Neural cell (in vitro differentiated cells): ENCODE measurements around the gene PNPLA7. TPM values are rescaled to one million over a fixed set of nuclear protein-coding genes. Genes with fewer than 3 reads are reported as not detected.
"Not testable (repeated sequence)": the region's sequence is repeated elsewhere in the genome, so short reads cannot be mapped to it uniquely, and the experiment has no call there.

ENCODE experiments used
- H2AFZ ChIP-seq: fragments of 200-600, 300-800 bp; sonication (generic), shearing (Covaris generic); 2 replicates; pipeline ENCODE4 v1.6.0; 2014; ENCODE audit warnings: low read depth, mild to moderate bottlenecking, antibody characterized with exemption, low read length, moderate library complexity
- H3F3A ChIP-seq: fragments of 200-600 bp; shearing (Covaris generic); 2 replicates; pipeline ENCODE4 v1.6.1; 2016; ENCODE audit warnings: mild to moderate bottlenecking, moderate library complexity, mixed read lengths, antibody characterized with exemption, low read length; ENCODE audit not compliant: insufficient read depth, poor library complexity, severe bottlenecking
- H3K27ac ChIP-seq: fragments of 200-600, 300-800 bp; sonication (generic), shearing (Covaris generic); 2 replicates; pipeline ENCODE4 v1.5.1; 2014; ENCODE audit warnings: mild to moderate bottlenecking, low read length, moderate library complexity
- H3K27me3 ChIP-seq: fragments of 300-800, 200-600 bp; sonication (generic), shearing (Covaris generic); 2 replicates; pipeline ENCODE4 v1.6.0; 2014; ENCODE audit warnings: mild to moderate bottlenecking, low read depth, low read length, moderate library complexity; ENCODE audit not compliant: insufficient read depth
- H3K36me3 ChIP-seq: fragments of 300-800, 200-600 bp; sonication (generic), shearing (Covaris generic); 2 replicates; pipeline ENCODE4 v1.5.1; 2014; ENCODE audit warnings: mild to moderate bottlenecking, antibody characterized with exemption, low read length, moderate library complexity; ENCODE audit not compliant: insufficient read depth
- H3K4me2 ChIP-seq: fragments of 300-800, 200-600 bp; sonication (generic), shearing (Covaris generic); 2 replicates; pipeline ENCODE4 v1.6.0; 2014; ENCODE audit warnings: mild to moderate bottlenecking, low read length
- H3K4me3 ChIP-seq: fragments of 300-800, 200-600 bp; sonication (generic), shearing (Covaris generic); 2 replicates; pipeline ENCODE4 v1.5.1; 2014; ENCODE audit warnings: mild to moderate bottlenecking, low read length, moderate library complexity
- H3K79me2 ChIP-seq: fragments of 200-600 bp; shearing (Covaris generic); replicated peaks from 2 replicates; pipeline ENCODE4 v1.6.0; 2014; ENCODE audit warnings: mild to moderate bottlenecking, low read length, moderate library complexity; ENCODE audit not compliant: insufficient read depth
- H3K9ac ChIP-seq: fragments of 300-800, 200-600 bp; sonication (generic), shearing (Covaris generic); 2 replicates; pipeline ENCODE4 v1.6.1; 2016; ENCODE audit warnings: mild to moderate bottlenecking, low read length, mixed read lengths
- H3K9me2 ChIP-seq: fragments of 200-600 bp; shearing (Covaris generic); 2 replicates; pipeline ENCODE4 v1.6.1; 2016; ENCODE audit warnings: mild to moderate bottlenecking, low read length, mixed read lengths; ENCODE audit not compliant: insufficient read depth
- H3K9me3 ChIP-seq: fragments of 200-600, 300-800 bp; sonication (generic), shearing (Covaris generic); 2 replicates; pipeline ENCODE4 v1.6.1; 2016; ENCODE audit warnings: mild to moderate bottlenecking, mixed run types, low read length, moderate library complexity, mixed read lengths
- H4K20me1 ChIP-seq: fragments of 200-600 bp; shearing (Covaris generic); 2 replicates; pipeline ENCODE4 v1.6.1; 2016; ENCODE audit warnings: mild to moderate bottlenecking, mixed run types; ENCODE audit not compliant: insufficient read depth
- EP300 ChIP-seq: fragments of 450-650 bp; conservative IDR thresholded peaks from 2 replicates; pipeline ENCODE4 v1.6.1; 2014; ENCODE audit warnings: antibody characterized with exemption, mild to moderate bottlenecking, moderate library complexity; ENCODE audit not compliant: poor library complexity, severe bottlenecking
- EZH2 ChIP-seq: fragments of 200-600, 300-800 bp; shearing (Covaris generic), sonication (generic); IDR thresholded peaks from 2 replicates; pipeline ENCODE4 v1.6.1; 2014; ENCODE audit warnings: antibody characterized with exemption, low read length, borderline replicate concordance, mild to moderate bottlenecking; ENCODE audit not compliant: insufficient read depth, poor library complexity, severe bottlenecking
- MXI1 ChIP-seq: fragments of 450-650 bp; conservative IDR thresholded peaks from 2 replicates; pipeline ENCODE4 v1.6.1; 2014; ENCODE audit warnings: antibody characterized with exemption, mild to moderate bottlenecking; ENCODE audit not compliant: poor library complexity, severe bottlenecking
- POLR2AphosphoS5 ChIP-seq: IDR thresholded peaks from 2 replicates; pipeline ENCODE4 v1.6.1; 2012
- RAD21 ChIP-seq: fragments of 450-650 bp; conservative IDR thresholded peaks from 2 replicates; pipeline ENCODE4 v1.6.1; 2014; ENCODE audit warnings: antibody characterized with exemption, mild to moderate bottlenecking, moderate library complexity
- SMC3 ChIP-seq: fragments of 450-650 bp; conservative IDR thresholded peaks from 2 replicates; pipeline ENCODE4 v1.6.1; 2014; ENCODE audit warnings: antibody characterized with exemption, mild to moderate bottlenecking, moderate library complexity; ENCODE audit not compliant: poor library complexity
- TAF1 ChIP-seq: IDR thresholded peaks from 2 replicates; pipeline ENCODE4 v1.6.1; 2012; ENCODE audit warnings: low read depth
- polyA plus RNA-seq: library from polyadenylated mRNA; depleted of rRNA; stranded (reverse); fragments of >200 nt; gene quantifications from 2 replicates; pipeline ENCODE4 v1.2.3, GENCODE V29; 2014
- TF ChIP-seq, protein P1 (sequence below): IDR thresholded peaks from 2 replicates; pipeline ENCODE4 v1.6.1; 2012; ENCODE audit warnings: borderline replicate concordance
- TF ChIP-seq, protein P2 (sequence below): fragments of 450-650 bp; IDR thresholded peaks from 2 replicates; pipeline ENCODE4 v1.5.1; 2014; ENCODE audit warnings: antibody characterized with exemption, mild to moderate bottlenecking, moderate library complexity; ENCODE audit not compliant: poor library complexity, severe bottlenecking

PNPLA7 gene
- polyA plus RNA-seq, 1 donor from 2014 or later: 0.72 TPM

DNA sequence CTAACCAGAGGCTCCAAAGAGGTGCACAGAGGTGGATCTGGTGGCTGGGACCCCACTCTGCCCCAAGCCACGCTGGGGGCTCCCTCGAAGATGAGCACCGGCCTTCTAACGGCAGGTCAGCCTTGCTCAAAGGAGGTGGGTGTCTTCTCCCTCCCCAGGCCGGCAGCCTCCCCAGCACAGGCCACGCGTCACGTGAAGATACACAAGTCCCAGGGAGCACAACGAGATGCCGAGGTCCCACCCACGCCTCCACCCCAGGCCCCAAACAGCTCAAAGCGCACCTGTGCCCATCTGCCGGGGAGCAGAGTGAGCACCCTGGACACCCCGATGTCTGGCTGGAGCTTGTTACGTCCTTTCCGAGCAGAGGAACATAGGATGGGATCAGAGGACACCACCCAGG is 12.1 kb downstream of the PNPLA7 start:
- no peak overlapping the region for H3K4me2 ChIP-seq
- H2AFZ ChIP-seq: no peak overlapping the region
- no peaks in the 10 kb centered on the region for H3K27me3 ChIP-seq
- H3K36me3 ChIP-seq: no peaks in the 10 kb centered on the region
- H3K9me3 ChIP-seq: no peaks in the 10 kb centered on the region
- no peaks in the 10 kb centered on the region for H3K79me2 ChIP-seq
- H3K4me3 ChIP-seq: no peak overlapping the region
- TF ChIP-seq, protein P1, sequence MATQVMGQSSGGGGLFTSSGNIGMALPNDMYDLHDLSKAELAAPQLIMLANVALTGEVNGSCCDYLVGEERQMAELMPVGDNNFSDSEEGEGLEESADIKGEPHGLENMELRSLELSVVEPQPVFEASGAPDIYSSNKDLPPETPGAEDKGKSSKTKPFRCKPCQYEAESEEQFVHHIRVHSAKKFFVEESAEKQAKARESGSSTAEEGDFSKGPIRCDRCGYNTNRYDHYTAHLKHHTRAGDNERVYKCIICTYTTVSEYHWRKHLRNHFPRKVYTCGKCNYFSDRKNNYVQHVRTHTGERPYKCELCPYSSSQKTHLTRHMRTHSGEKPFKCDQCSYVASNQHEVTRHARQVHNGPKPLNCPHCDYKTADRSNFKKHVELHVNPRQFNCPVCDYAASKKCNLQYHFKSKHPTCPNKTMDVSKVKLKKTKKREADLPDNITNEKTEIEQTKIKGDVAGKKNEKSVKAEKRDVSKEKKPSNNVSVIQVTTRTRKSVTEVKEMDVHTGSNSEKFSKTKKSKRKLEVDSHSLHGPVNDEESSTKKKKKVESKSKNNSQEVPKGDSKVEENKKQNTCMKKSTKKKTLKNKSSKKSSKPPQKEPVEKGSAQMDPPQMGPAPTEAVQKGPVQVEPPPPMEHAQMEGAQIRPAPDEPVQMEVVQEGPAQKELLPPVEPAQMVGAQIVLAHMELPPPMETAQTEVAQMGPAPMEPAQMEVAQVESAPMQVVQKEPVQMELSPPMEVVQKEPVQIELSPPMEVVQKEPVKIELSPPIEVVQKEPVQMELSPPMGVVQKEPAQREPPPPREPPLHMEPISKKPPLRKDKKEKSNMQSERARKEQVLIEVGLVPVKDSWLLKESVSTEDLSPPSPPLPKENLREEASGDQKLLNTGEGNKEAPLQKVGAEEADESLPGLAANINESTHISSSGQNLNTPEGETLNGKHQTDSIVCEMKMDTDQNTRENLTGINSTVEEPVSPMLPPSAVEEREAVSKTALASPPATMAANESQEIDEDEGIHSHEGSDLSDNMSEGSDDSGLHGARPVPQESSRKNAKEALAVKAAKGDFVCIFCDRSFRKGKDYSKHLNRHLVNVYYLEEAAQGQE: no peak
- TF ChIP-seq MXI1 (no peak), RAD21 (no peak), SMC3 (no peak), POLR2AphosphoS5 (no peak), EP300 (no peak), TAF1 (no peak), EZH2 (no peak)
- TF ChIP-seq, protein P2, sequence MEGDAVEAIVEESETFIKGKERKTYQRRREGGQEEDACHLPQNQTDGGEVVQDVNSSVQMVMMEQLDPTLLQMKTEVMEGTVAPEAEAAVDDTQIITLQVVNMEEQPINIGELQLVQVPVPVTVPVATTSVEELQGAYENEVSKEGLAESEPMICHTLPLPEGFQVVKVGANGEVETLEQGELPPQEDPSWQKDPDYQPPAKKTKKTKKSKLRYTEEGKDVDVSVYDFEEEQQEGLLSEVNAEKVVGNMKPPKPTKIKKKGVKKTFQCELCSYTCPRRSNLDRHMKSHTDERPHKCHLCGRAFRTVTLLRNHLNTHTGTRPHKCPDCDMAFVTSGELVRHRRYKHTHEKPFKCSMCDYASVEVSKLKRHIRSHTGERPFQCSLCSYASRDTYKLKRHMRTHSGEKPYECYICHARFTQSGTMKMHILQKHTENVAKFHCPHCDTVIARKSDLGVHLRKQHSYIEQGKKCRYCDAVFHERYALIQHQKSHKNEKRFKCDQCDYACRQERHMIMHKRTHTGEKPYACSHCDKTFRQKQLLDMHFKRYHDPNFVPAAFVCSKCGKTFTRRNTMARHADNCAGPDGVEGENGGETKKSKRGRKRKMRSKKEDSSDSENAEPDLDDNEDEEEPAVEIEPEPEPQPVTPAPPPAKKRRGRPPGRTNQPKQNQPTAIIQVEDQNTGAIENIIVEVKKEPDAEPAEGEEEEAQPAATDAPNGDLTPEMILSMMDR: no peak
- H3F3A ChIP-seq: no peaks in the 10 kb centered on the region
- H3K9me2 ChIP-seq: no peaks in the 10 kb centered on the region
- no peaks in the 10 kb centered on the region for H4K20me1 ChIP-seq
- no peak overlapping the region for H3K9ac ChIP-seq
- H3K27ac ChIP-seq: no peak overlapping the region

DNA sequence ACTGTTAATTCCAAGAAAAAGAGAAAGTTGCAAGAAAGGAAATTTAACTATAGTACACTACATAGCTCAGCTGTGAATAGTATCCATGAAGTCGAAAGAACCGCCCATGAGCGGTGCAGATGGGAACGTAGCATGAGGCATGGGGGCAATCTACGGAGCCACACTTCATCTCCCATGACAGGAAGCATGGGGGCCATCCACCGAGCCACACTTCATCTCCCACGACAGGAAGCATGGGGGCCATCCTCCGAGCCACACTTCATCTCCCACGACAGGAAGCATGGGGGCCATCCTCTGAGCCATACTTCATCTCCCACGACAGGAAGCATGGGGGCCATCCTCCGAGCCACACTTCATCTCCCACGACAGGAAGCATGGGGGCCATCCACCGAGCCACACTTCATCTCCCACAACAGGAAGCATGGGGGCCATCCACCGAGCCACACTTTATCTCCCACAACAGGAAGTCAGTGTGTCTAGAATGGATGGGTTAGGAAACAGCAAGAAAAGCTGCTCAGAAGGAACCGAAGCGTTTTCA is 13.5 kb downstream of the PNPLA7 start:
- not testable (repeated sequence) for H3K79me2 ChIP-seq, H3K4me3 ChIP-seq, H3K4me2 ChIP-seq, H3F3A ChIP-seq, H3K36me3 ChIP-seq, H3K9me2 ChIP-seq, H4K20me1 ChIP-seq, H3K9ac ChIP-seq, H3K27me3 ChIP-seq, H3K27ac ChIP-seq, H3K9me3 ChIP-seq, H2AFZ ChIP-seq

DNA sequence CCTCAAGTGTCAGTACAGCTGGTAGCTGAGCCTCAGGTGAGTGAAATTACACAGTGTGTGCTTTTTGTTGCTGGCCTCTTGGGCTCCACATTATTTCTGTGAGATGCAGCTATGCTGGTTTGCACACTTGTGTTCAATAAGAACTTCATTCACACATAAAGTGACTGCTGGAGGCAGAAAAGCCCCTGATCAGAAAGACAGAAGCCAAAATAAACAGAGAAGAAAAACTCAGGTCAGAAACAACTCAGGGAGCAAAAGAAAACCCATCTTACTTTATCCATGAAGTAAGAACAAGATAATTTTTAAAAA is 15.1 kb downstream of the PNPLA7 start:
- no peaks in the 10 kb centered on the region for H3K9me2 ChIP-seq
- no peaks in the 10 kb centered on the region for H3K79me2 ChIP-seq
- no peaks in the 10 kb centered on the region for H3K9me3 ChIP-seq
- no peak overlapping the region for H2AFZ ChIP-seq
- no peaks in the 10 kb centered on the region for H4K20me1 ChIP-seq
- no peak overlapping the region for H3K27ac ChIP-seq
- H3K4me2 ChIP-seq: no peak overlapping the region
- TF ChIP-seq, protein P2: no peak
- TF ChIP-seq EZH2: no peak
- H3K4me3 ChIP-seq: no peak overlapping the region
- H3K27me3 ChIP-seq: no peaks in the 10 kb centered on the region
- no peaks in the 10 kb centered on the region for H3K36me3 ChIP-seq
- no peaks in the 10 kb centered on the region for H3F3A ChIP-seq
- H3K9ac ChIP-seq: no peak overlapping the region
